Measurements from ENCODE around the gene NFU1. TPM values are rescaled to one million over a fixed set of nuclear protein-coding genes. Genes with fewer than 3 reads are reported as not detected.
"Not testable (repeated sequence)": the region's sequence is repeated elsewhere in the genome, so short reads cannot be mapped to it uniquely, and the experiment has no call there.

NFU1 gene
- total and polyA plus RNA-seq, 2 of the 8 experiments (the other 6 are each of a cell fraction or from before 2014, with no cell fraction given): 18.4 to 45.5 TPM

DNA sequence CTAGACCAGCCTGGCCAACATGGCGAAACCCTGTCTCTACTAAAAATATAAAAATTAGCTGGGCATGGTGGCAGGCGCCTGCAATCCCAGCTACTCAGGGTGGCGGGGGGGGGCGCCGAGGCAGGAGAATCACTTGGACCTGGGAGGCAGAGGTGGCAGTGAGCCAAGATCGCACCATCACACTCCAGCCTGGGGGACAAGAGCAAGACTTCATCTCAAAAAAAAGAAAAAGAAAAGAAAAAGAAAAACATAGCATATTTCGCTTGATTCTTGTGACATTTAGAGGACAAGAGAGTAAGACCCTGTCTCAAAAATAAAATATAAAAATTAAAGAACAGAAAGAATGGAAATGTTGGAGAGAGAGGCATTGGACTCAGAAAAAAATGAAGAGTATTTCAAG lies 18.1 kb downstream of the NFU1 start:
- not testable (repeated sequence) for H3K4me1 ChIP-seq (replicated peaks in 1 of 4; ENCODE audit: control insufficient read depth in 3 of 4, insufficient read depth in 4 of 4, low read length in 3 of 4); H4K8ac ChIP-seq (ENCODE audit: extremely low read depth, insufficient read depth, low read length); H2BK5ac ChIP-seq (ENCODE audit: low read depth, low read length); H4K91ac ChIP-seq (replicated peaks; ENCODE audit: insufficient read length, low read length); H2BK12ac ChIP-seq (ENCODE audit: low read depth, low read length); H2AK5ac ChIP-seq (ENCODE audit: low read depth, low read length); DNase-seq (ENCODE audit: low read depth in 1 of 2, low spot score in 2 of 2); H2AFZ ChIP-seq (ENCODE audit: low read length); H2BK20ac ChIP-seq (ENCODE audit: low read length); H3K4me2 ChIP-seq (ENCODE audit: insufficient read depth in 1 of 2, low read depth in 2 of 2, low read length in 2 of 2); H3K56ac ChIP-seq (replicated peaks; ENCODE audit: insufficient read length, low read depth, low read length); H3K18ac ChIP-seq (ENCODE audit: extremely low read depth, low read length); H3K14ac ChIP-seq (ENCODE audit: insufficient read length); H4K5ac ChIP-seq (ENCODE audit: insufficient read length, low read depth, low read length); H3K79me1 ChIP-seq (ENCODE audit: low read depth, low read length); H3K9me3 ChIP-seq (ENCODE audit: insufficient read depth in 2 of 2, low read depth in 1 of 2, low read length in 1 of 2); H3K27me3 ChIP-seq (replicated peaks in 1 of 4; ENCODE audit: control insufficient read depth in 3 of 4, extremely low read depth in 1 of 4, insufficient read depth in 3 of 4, low read length in 3 of 4); H3K4ac ChIP-seq (replicated peaks; ENCODE audit: insufficient read length, low read depth, low read length); H2BK120ac ChIP-seq (replicated peaks; ENCODE audit: low read depth, low read length); H3K27ac ChIP-seq (ENCODE audit: low read depth, low read length); H3K9ac ChIP-seq (replicated peaks in 1 of 4; ENCODE audit: extremely low read depth in 1 of 4, low read depth in 3 of 4, low read length in 3 of 4); H3K79me2 ChIP-seq (ENCODE audit: control insufficient read depth in 1 of 2, insufficient read depth in 2 of 2, low read length in 2 of 2); H3K4me3 ChIP-seq (ENCODE audit: extremely low read depth in 1 of 4, insufficient read depth in 2 of 4, low read depth in 3 of 4, low read length in 4 of 4); H3K23me2 ChIP-seq (ENCODE audit: low read depth, low read length); H3K23ac ChIP-seq (ENCODE audit: insufficient read length); FAIRE-seq; H2BK15ac ChIP-seq (ENCODE audit: low read length); H4K20me1 ChIP-seq (replicated peaks in 1 of 2; ENCODE audit: control insufficient read depth in 1 of 2, insufficient read depth in 2 of 2, low read length in 2 of 2)
- POLR2A ChIA-PET (ENCODE audit: partially characterized antibody): interaction anchor here (0.6 kb wide), 1 partner anchor 475 kb away, joined by 3 read pairs; the partner anchor contains the start of gene SNRNP27
- H3K36me3 ChIP-seq (ENCODE audit: control insufficient read depth in 2 of 4, insufficient read depth in 4 of 4, low read length in 3 of 4): peaks cover 2 to 17% (median 3%) of the 10 kb centered on the region in 4 experiments; a peak in 3 of 8 replicates
- 87% methylated on average over 7 of the region's 7 CpGs; no CpG with 5 or more reads in 1 of the 2 experiments for WGBS, 2 experiments (ENCODE audit: extremely low coverage in 1 of 2, insufficient coverage in 1 of 2, insufficient read length in 1 of 2, insufficient replicate concordance in 2 of 2, low coverage in 1 of 2, low lambda C conversion rate in 2 of 2, missing lambda C conversion rate in 1 of 2)
- CTCF ChIA-PET (ENCODE audit: partially characterized antibody): interaction anchor here (1.0 to 2.8 kb wide), 2 partner anchors 17 to 44 kb away, joined by 3 to 6 read pairs; no protein-coding TSS in a partner anchor
